Body of pancreas (tissue), 4 donors: ENCODE results near the gene STK11IP.

ENCODE experiments used
- POLR2A ChIP-seq, 3 donors: fragments of 450-650 bp; IDR thresholded peaks; one replicate each; pipeline ENCODE4 v1.6.1; 2016; ENCODE audit warnings: antibody characterized with exemption in 3 of 3, mild to moderate bottlenecking in 2 of 3
- TF ChIP-seq, protein P1 (sequence below), 7 experiments: fragments of 450-650 bp in 4 of 7; fragments of 200-600 bp in 3 of 7; sonication (generic) in 3 of 7; IDR thresholded peaks; one replicate each; pipeline ENCODE4 v1.5.1; 2016 to 2019; ENCODE audit warnings: antibody characterized with exemption in 7 of 7

DNA sequence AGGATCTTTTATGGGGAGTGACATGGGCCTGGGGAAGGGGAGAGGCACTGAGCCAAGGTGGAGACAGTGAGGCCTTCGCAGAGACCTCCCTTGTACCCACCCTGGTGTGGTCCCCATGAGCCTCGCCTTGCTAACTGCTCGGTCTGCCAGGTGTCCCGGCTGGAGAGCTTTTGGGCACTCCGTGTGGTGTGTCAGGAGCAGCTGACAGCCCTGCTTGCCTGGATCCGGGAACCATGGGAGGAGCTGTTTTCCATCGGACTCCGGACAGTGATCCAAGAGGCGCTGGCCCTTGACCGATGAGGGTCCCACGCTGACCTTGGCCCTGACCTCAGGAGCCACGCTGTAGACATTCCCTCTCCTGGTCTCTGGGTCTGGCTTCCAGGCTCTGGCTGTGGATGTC is 18.2 kb downstream of the STK11IP start:
- TF ChIP-seq, protein P1, sequence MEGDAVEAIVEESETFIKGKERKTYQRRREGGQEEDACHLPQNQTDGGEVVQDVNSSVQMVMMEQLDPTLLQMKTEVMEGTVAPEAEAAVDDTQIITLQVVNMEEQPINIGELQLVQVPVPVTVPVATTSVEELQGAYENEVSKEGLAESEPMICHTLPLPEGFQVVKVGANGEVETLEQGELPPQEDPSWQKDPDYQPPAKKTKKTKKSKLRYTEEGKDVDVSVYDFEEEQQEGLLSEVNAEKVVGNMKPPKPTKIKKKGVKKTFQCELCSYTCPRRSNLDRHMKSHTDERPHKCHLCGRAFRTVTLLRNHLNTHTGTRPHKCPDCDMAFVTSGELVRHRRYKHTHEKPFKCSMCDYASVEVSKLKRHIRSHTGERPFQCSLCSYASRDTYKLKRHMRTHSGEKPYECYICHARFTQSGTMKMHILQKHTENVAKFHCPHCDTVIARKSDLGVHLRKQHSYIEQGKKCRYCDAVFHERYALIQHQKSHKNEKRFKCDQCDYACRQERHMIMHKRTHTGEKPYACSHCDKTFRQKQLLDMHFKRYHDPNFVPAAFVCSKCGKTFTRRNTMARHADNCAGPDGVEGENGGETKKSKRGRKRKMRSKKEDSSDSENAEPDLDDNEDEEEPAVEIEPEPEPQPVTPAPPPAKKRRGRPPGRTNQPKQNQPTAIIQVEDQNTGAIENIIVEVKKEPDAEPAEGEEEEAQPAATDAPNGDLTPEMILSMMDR (IDR thresholded peaks at IDR 0.05) = no peak
- no peak for TF ChIP-seq POLR2A (IDR thresholded peaks at IDR 0.05)
